HEK293T (cell line): Measurements from ENCODE around the gene CFP.

Experiments
- ELF4 ChIP-seq: fragments of 450-650 bp; IDR thresholded peaks from 2 replicates; pipeline ENCODE4 v1.6.1; 2017; ENCODE audit warnings: antibody characterized with exemption
- FOXM1 ChIP-seq: fragments of 450-650 bp; IDR thresholded peaks from 2 replicates; pipeline ENCODE4 v1.6.1; 2017; ENCODE audit warnings: mild to moderate bottlenecking, borderline replicate concordance
- LEF1 ChIP-seq: fragments of 450-650 bp; IDR thresholded peaks from 2 replicates; pipeline ENCODE4 v1.6.1; 2017; ENCODE audit warnings: mild to moderate bottlenecking, borderline replicate concordance
- TARDBP ChIP-seq: fragments of 450-650 bp; IDR thresholded peaks from 2 replicates; pipeline ENCODE4 v1.6.1; 2016

DNA sequence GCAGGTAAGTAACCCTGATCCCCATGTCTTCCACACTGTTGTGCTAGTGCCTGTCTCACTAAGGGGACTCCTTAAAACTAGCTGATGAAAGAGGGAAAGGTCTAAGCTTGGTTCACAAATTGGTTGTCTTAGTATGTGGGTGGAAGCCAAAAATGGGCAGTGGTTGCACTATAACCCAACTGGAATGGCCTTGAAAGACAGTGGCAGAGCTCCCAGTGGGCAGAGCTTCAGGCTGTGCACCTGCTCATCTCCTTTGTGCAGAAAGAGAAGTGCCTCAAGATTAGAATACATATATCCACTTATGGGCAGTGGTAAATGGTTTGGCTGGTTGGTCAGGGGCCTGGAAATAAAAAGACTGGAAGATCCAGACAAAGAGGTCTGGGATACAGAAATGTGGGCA is 17.3 kb downstream of the CFP start:
- no peak for TF ChIP-seq ELF4
- TF ChIP-seq FOXM1: no peak
- no peak for TF ChIP-seq TARDBP
- TF ChIP-seq LEF1: no peak
